Thymus (tissue), 11 donors: Measurements from ENCODE around the gene MRPL53. TPM values are rescaled to one million over a fixed set of nuclear protein-coding genes. Genes with fewer than 3 reads are reported as not detected.

ENCODE experiments used
- DNase-seq, 9 donors: peaks; one replicate each; pipeline ENCODE4 v3.0.0-alpha.2; 2013; ENCODE audit warnings: low spot score in 9 of 9, low read depth in 6 of 9, missing footprints in 1 of 9
- H3K27ac ChIP-seq, 2 donors: one replicate each; pipeline ENCODE4 v1.5.1; 2013; ENCODE audit warnings: control low read depth in 1 of 2, low read depth in 1 of 2, low read length in 1 of 2, mild to moderate bottlenecking in 1 of 2, moderate library complexity in 1 of 2
- H3K27me3 ChIP-seq, 2 donors: one replicate each; pipeline ENCODE4 v1.5.1; 2013; ENCODE audit warnings: low read length in 1 of 2; ENCODE audit not compliant: control insufficient read depth in 2 of 2, insufficient read depth in 1 of 2
- H3K36me3 ChIP-seq, 2 donors: one replicate each; pipeline ENCODE4 v1.5.1; 2013; ENCODE audit warnings: low read length in 1 of 2, mild to moderate bottlenecking in 1 of 2, moderate library complexity in 1 of 2; ENCODE audit not compliant: control insufficient read depth in 2 of 2, insufficient read depth in 2 of 2
- H3K4me1 ChIP-seq, 2 donors: one replicate each; pipeline ENCODE4 v1.5.1; 2013; ENCODE audit warnings: low read length in 2 of 2; ENCODE audit not compliant: control insufficient read depth in 2 of 2, insufficient read depth in 2 of 2
- H3K4me3 ChIP-seq, 2 donors: one replicate each; pipeline ENCODE4 v1.5.1; 2013; ENCODE audit warnings: low read length in 2 of 2, control low read depth in 1 of 2, mild to moderate bottlenecking in 1 of 2
- H3K9me3 ChIP-seq, 2 donors: one replicate each; pipeline ENCODE4 v1.5.1; 2013; ENCODE audit warnings: low read length in 1 of 2, mild to moderate bottlenecking in 1 of 2; ENCODE audit not compliant: control insufficient read depth in 2 of 2, insufficient read depth in 1 of 2
- WGBS: extraction: QIAGEN DNeasy Blood & Tissue Kit; methylation state at CpG from one replicate; pipeline ENCODE4 v1.1.7; 2013; 5-methylcytosine and 5-hydroxymethylcytosine counted together
- polyA plus RNA-seq: library from polyadenylated mRNA; stranded (reverse); fragments of 200-250 nt; gene quantifications from one replicate; pipeline ENCODE4 v1.2.3, GENCODE V29; 2013
- total RNA-seq: library from RNA; stranded (reverse); fragments of 120-200 nt; gene quantifications from one replicate; pipeline ENCODE4 v1.2.4, GENCODE V29; 2013
- donor health status: healthy.

MRPL53 gene
- total and polyA plus RNA-seq, 2 donors, result 67.7 to 101 TPM

DNA sequence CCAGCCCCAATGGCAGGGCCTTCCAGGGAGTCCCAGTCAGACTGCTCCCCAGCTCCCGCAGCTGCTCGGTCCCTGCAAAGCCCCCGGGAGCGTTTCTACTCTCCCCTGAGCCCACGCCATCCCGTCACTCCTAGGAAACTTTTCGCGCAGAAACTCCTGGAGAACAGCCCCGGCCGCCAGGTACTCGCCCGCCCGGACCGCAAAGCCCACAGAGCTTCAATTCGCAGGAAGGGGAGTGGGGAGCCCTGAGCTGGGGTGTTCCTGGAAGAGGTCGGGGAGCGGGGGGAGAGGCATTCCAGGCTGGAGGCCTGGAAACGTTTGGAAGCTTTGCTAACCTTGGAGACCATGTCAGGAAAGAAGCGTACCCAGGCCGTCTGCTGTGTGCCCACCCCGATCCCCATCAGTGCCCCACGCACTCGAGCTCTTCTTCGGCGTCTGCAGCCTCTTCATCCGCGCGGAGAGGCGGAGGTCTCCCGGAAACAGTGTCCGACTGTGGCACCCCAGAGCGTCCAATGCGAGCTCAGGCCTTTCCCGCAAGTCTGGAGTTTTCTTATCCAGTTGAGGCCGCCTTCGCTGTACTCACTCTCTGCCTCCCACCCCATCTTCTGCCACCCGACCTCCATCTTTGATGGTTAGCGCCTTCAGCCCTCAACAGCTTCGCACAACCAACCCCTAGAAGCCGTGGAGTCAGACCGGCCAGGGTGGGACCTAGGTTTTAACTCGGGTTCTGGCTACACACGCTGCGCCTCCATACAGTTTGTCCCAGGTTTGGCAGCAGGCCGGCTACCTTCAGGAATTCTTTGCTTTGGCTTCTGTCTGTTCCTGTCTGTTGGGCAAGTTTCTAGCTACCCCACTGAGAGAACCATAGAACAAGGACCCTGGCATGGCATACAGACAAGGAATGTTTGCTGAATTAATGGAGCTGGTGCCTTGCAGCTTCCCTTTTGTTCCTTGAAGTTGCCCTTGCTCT lies 31.3 kb upstream of the MRPL53 start:
- H3K4me1 ChIP-seq, result peaks cover 21 to 53% of the 10 kb centered on the region in 2 donors

GRCh38 chr2:74502720-74503505 lies 30.4 kb upstream of the MRPL53 start:
- H3K4me1 ChIP-seq, result peaks cover 26 to 56% of the 10 kb centered on the region in 2 donors
- H3K36me3 ChIP-seq, result peaks cover 13 to 15% of the 10 kb centered on the region in 2 donors
- H3K27me3 ChIP-seq, result peaks cover 76 to 84% of the 10 kb centered on the region in 2 donors
- peak overlapping the region; percentile 19 to 39 for H3K4me3 ChIP-seq
- H3K9me3 ChIP-seq, result peaks cover 2 to 8% of the 10 kb centered on the region in 2 donors
- no peak overlapping the region for H3K27ac ChIP-seq
- DNase-seq, result no peak
- 2% methylated on average over 67 of the region's 67 CpGs for WGBS

More for the DNA sequence above, 31.3 kb upstream of the MRPL53 start:
- H3K27me3 ChIP-seq, result peaks cover 67 to 84% of the 10 kb centered on the region in 2 donors
- peaks cover 2 to 6% of the 10 kb centered on the region in 2 donors for H3K9me3 ChIP-seq
- H3K27ac ChIP-seq, result no peak overlapping the region
- no peak for DNase-seq
- WGBS, result 61% methylated on average over 45 of the region's 45 CpGs
- peak overlapping the region; percentile 19 to 39 for H3K4me3 ChIP-seq
- H3K36me3 ChIP-seq, result peaks cover 13 to 15% of the 10 kb centered on the region in 2 donors

DNA sequence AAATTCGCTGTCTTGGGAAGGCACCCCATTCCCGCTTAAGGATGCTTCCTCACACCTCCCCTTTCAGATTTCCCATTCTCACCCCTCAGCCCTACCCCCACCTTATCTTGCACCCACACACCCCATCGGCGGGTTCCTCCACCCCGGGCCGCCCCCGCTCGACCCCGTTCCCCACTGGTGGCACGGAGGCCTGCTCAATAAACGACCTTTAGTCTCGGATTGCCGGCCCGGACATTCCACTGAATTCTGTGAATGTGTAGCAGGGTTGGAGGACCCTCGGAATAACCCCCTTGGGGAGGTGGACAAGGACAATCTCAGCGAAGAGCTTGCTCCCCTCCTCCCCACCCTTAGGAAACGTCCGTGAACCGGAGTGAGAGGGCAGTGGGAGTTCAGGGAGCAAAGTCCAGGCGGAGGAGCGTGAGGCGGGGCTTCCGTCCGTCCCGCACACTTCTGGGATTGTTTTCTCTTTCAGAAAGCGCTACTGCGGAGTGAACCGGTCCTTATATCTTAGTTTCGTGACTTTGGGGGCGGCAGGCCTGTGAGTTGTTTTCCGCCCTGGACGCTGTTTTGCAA lies 29.8 kb upstream of the MRPL53 start:
- H3K27me3 ChIP-seq, result peaks cover 83 to 89% of the 10 kb centered on the region in 2 donors
- H3K4me3 ChIP-seq, result peak overlapping the region; percentile 19 to 39
- no peak for DNase-seq
- H3K9me3 ChIP-seq, result peaks cover 2 to 12% of the 10 kb centered on the region in 2 donors
- WGBS, result 12% methylated on average over 32 of the region's 32 CpGs
- peaks cover 28 to 60% of the 10 kb centered on the region in 2 donors for H3K4me1 ChIP-seq
- peaks cover 13 to 15% of the 10 kb centered on the region in 2 donors for H3K36me3 ChIP-seq
- no peak overlapping the region for H3K27ac ChIP-seq

DNA sequence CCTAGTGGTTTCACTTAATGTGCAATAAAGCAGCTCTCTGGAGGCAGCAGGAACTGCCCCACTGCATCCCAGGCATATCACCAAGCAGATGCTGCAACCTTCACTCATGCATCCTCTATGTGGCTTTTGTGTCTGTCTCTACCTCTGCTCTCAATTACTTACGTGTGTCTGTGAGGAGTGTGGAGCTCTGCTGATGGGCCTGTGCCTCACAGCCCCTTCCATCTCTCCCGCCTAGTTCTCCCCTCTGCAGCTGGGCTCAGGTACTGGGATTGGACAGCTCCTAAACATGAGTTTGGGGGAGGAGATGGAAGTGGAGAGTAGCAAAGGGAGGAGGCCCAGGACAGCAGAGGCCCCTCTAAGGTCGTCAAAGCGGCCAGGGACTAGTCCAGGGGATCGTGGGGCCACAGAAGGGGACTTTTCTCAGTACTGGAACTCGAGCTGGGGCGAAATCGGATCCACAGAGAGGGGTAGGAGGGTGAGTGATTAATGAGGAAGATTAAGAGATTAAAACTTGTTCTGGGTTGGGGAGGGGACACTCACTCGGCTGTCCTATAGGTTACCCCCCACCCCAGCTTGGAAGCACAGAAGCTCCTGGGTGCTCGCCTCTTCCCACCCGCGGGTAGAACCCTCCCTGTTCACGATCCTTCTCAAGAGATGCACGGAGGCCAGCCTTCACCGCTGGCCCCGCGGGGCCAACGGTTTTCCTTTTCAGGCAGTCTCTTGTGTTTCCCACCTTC lies 29.0 kb upstream of the MRPL53 start:
- H3K9me3 ChIP-seq, result peaks cover 2 to 12% of the 10 kb centered on the region in 2 donors
- DNase-seq, result no peak
- H3K27me3 ChIP-seq, result peaks cover 89 to 97% of the 10 kb centered on the region in 2 donors
- H3K36me3 ChIP-seq, result peaks cover 13 to 15% of the 10 kb centered on the region in 2 donors
- peaks cover 21 to 54% of the 10 kb centered on the region in 2 donors for H3K4me1 ChIP-seq
- peak overlapping the region in 1 of 2 donors; percentile 8 for H3K27ac ChIP-seq
- H3K4me3 ChIP-seq, result no peak overlapping the region
- 77% methylated on average over 18 of the region's 18 CpGs for WGBS

DNA sequence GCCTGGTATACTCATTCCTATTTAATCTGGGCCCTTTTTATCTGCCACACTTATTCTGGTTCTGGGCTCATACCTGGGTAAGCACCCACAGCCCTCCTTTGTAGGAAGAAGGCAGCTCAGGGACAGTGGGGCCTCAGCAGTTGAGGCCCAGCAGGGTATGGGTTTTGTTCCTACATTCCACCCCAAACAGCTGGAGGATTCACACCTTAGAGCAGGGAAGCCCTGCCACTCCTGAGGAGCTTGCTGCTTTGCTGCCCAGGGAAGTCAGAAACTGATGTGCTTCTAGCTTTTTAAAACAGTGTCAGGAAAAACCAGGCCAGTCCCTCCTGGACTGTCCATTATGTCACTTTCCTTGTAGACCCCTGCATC lies 28.1 kb upstream of the MRPL53 start:
- Histone ChIP-seq H3K4me1 (peaks cover 20 to 48% of the 10 kb centered on the region in 2 donors), H3K27me3 (peaks cover 93 to 98% of the 10 kb centered on the region in 2 donors)

GRCh38 chr2:74499940-74500577 lies 27.6 kb upstream of the MRPL53 start:
- WGBS, result 55% methylated on average over 15 of the region's 15 CpGs
- peaks cover 20 to 48% of the 10 kb centered on the region in 2 donors for H3K4me1 ChIP-seq
- no peak overlapping the region for H3K4me3 ChIP-seq
- H3K27ac ChIP-seq, result no peak overlapping the region
- peaks cover 2 to 5% of the 10 kb centered on the region in 2 donors for H3K36me3 ChIP-seq
- no peak for DNase-seq
- peaks cover 90 to 93% of the 10 kb centered on the region in 2 donors for H3K27me3 ChIP-seq
- peaks cover 2 to 12% of the 10 kb centered on the region in 2 donors for H3K9me3 ChIP-seq

More for the DNA sequence above, 28.1 kb upstream of the MRPL53 start:
- DNase-seq, result no peak
- no peak overlapping the region for H3K27ac ChIP-seq
- H3K9me3 ChIP-seq, result peaks cover 2 to 12% of the 10 kb centered on the region in 2 donors
- no peak overlapping the region for H3K4me3 ChIP-seq
- peaks cover 7 to 10% of the 10 kb centered on the region in 2 donors for H3K36me3 ChIP-seq

- DNase-seq, result no peak
- H3K4me3 ChIP-seq, result peak within 1 kb of the TSS in 1 of 2 donors; percentile 29
- no peak within 1 kb of the TSS for H3K27ac ChIP-seq
- WGBS, result 4% methylated on average over 65 of the region's 65 CpGs
- H3K36me3 ChIP-seq, result no peaks in the 10 kb centered on the region
- H3K27me3 ChIP-seq, result peaks cover 83 to 87% of the 10 kb centered on the region in 2 donors
- H3K4me1 ChIP-seq, result peaks cover 20 to 48% of the 10 kb centered on the region in 2 donors
- H3K9me3 ChIP-seq, result peaks cover 0 to 12% of the 10 kb centered on the region in 2 donors
Observed at GRCh38 chr2:74499267-74499939, 26.9 kb upstream of the MRPL53 start, which contains the start of gene LBX2. LBX2 (minus strand) TSS chr2:74499603; CDS start chr2:74499537, 66 bp downstream.
